NCI-H748 (cell line): ENCODE measurements around the gene TUBG2.

Source experiments
- DNase-seq: peaks from one replicate; lab custom pipeline; 2025; ENCODE audit not compliant: unreplicated experiment; lab: John Stamatoyannopoulos, UW

The TUBG2 gene

GRCh38 chr17:42695500-42695899 is 36.4 kb downstream of the TUBG2 start:
- no peak for DNase-seq

- no peak for DNase-seq
Observed at GRCh38 chr17:42697108-42697811, 38.2 kb downstream of the TUBG2 start.

- DNase-seq: no peak
Observed at GRCh38 chr17:42698736-42699414, 39.8 kb downstream of the TUBG2 start.

- no peak for DNase-seq
Observed at GRCh38 chr17:42699415-42699740, 40.3 kb downstream of the TUBG2 start.

- no peak for DNase-seq
Observed at GRCh38 chr17:42700586-42701289, 41.7 kb downstream of the TUBG2 start.

GRCh38 chr17:42702446-42702845 is 43.4 kb downstream of the TUBG2 start:
- no peak for DNase-seq

- no peak for DNase-seq
Observed at GRCh38 chr17:42704490-42704836, 45.4 kb downstream of the TUBG2 start.

GRCh38 chr17:42704837-42705494 is 45.9 kb downstream of the TUBG2 start:
- DNase-seq: no peak

- no peak for DNase-seq
Observed at GRCh38 chr17:42706732-42707131, 47.6 kb downstream of the TUBG2 start.

- DNase-seq: no peak
Observed at GRCh38 chr17:42708588-42708987, 49.5 kb downstream of the TUBG2 start.

- DNase-seq: no peak
Observed at GRCh38 chr17:42709561-42709960, 50.5 kb downstream of the TUBG2 start.
